IPS-18c (cell line): Measurements from ENCODE around the gene NTN1.

Experiments
- H3K4me3 ChIP-seq: 2 replicates; pipeline ENCODE4 v1.7.0; 2013; ENCODE audit warnings: low read depth, mild to moderate bottlenecking, low read length, moderate library complexity; ENCODE audit not compliant: insufficient read depth
- H3K9me3 ChIP-seq: one replicate; pipeline ENCODE4 v1.6.1; 2013; ENCODE audit warnings: mild to moderate bottlenecking, low read length, moderate library complexity; ENCODE audit not compliant: control insufficient read depth, insufficient read depth

NTN1 gene

DNA sequence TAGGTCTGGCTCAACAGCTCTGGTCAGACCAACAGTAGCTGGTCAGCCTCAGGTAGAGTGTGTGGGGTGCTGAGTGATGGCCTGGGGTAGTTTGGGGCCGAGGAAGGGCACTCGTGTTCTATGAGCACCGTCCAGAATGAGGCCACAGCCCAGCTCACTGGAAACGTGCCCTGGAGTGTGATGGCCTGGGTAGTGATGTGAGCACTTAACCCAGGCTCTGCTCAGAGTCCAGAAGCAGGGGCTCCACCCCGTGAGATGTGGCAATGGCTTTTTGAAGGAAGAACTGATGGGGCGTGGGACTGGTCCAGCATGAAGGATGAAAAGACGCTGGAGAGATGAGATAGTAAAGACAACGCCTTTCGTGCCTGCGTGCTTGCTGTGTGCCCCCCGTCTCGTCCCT lies 35.3 kb downstream of the NTN1 start:
- no peaks in the 10 kb centered on the region for H3K9me3 ChIP-seq
- no peak overlapping the region for H3K4me3 ChIP-seq

DNA sequence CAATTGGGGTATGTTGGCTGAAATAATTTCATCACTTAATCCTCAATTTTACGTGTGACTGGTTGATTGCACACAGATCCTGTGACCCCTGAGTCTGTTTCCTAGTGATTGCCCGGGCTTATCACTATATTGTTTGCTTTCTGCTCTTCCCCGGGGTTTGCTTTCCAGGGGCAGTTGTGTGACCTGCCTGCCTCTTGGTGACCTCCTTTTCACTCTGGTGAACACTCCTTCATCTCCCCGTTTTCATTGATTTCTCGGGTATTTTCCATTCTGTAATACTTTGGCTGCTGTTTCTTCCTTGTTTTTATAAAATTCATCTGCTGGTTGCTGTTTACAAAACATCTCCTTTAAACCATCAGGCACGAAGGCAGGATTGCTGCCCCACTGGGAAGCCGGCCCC lies 36.0 kb downstream of the NTN1 start:
- Histone ChIP-seq H3K4me3 (no peak overlapping the region), H3K9me3 (no peaks in the 10 kb centered on the region)

DNA sequence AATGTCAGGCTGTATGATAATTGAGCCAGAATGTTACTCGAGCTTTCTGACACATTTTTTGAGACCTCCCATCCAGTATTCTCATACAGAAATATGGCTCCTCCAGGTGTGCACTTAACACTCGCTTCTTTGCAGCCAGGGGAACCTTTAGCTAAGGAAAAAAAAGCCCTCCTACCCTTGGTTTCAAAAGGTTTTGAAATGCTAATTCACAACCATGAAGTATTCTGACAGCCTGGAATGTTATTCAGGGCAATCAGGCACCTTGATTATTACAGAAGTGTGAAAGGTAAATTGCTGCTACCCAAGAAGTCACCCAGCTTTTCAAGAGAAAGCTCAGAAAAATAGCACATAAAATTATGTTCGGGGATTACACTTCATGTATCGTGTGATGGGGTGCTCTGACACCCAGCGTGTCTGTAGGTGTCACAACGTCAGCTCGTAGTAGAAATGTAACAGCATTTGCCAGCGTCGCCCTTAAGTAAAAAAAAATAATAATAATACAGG lies 41.1 kb downstream of the NTN1 start:
- Histone ChIP-seq H3K9me3 (no peaks in the 10 kb centered on the region), H3K4me3 (no peak overlapping the region)

DNA sequence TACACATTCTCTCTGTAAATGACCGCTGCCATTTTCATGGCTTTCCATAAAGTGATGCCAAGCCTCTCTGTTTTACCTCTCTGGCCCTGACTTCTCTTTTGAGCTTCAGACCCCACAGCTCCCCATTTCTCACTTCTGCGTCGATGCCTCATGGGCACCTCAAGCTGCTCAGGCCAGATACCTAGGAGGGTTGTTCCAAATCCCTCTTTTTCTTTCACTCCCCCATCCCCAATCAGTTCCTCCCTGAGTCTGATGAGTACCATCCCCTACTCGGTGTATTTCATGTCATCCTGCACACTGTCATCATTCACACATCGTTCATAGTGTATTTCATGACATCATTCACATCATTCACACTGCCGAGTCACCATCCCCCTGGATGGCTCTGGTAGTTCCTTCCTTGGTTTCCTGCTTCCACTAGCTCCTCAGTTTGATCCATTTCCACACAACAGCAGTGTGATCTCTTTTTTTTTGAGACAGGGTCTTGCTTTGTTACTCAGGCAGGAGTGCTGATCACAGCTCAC lies 43.1 kb downstream of the NTN1 start:
- no peak overlapping the region for H3K4me3 ChIP-seq
- H3K9me3 ChIP-seq = no peaks in the 10 kb centered on the region

DNA sequence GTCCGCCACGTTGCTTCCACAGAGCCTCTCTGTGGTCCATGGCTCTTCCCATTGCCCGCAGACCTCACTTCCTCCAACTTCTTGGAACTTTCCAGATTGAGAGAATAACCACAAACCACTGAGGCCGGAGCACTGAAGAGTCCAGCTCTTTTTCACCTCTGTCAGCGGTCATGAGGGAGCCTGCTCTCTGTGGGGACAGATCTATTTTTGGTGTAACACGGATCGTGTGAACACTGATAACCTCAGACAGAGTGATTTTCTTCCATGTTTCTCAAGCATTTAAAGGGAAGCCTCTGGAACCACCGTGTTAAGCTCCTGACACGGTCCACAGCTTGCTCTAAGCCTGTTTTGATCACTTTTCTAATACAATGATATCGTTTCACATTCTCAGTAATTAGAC lies 49.7 kb downstream of the NTN1 start:
- Histone ChIP-seq H3K4me3 (no peak overlapping the region), H3K9me3 (no peaks in the 10 kb centered on the region)

DNA sequence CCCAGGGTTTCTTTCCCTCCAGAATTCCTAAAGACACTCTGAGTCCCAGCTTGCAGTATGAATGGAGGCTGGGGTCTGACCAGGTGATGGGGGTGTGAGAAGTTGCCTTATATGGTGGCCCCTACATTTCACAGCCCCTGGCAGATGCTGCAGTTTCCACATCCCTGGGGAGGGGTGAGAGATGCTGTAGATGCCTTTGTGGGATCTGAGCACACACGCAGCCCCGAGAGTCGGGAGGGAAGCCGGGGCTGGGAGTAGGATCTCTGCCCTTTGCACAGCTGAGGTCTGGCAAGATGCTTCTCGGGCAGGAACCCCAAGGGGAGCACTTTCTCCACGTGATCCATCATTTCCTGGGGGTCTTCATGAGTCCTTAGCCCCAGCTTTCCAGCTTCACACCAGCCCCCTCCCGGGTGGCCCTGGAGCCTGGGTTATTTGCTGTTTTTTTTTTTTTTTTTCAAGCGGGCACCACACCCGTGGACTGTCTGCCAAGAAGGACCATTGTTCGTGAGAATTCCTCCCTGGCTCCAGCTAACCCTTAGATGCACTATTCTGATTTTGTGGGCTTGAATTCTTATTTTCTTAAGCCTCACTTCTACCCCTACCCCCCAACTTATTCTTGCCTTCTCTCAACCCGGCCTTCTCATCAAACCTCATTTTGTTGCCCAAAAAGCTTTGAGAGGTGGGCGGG lies 50.6 kb downstream of the NTN1 start:
- Histone ChIP-seq H3K4me3 (no peak overlapping the region), H3K9me3 (no peaks in the 10 kb centered on the region)

DNA sequence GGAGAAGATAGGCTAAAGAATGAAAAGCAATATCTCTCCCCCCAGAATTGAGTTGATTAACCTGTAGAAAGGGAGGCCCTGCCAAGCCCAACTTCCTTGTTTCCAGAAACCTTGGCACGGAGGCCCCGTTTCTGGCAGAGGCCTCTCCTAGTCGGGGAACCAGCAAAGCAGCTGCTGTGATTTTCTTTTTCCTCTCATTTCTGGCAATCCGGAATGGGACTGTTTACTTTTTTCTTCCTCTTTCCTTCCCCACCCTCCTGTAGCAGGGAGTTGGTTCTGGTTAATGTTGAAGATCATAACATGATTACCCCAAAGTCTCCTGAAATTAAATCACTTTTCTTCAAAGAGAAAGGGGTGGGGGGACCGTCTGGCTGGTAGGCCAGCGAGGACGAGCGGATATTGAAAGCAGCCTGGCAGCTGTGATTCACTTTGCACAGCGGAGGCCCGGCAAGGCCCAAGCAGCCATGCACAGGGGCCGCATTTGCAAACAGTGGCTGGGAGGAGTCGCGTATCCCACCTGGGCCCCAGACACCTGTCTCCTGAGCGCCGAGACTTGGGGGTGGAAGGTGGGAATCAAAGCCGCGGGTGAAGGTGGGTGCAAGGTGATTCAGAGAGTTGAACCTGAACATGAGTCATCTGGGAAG lies 51.5 kb downstream of the NTN1 start:
- Histone ChIP-seq H3K4me3 (no peak overlapping the region), H3K9me3 (no peaks in the 10 kb centered on the region)

DNA sequence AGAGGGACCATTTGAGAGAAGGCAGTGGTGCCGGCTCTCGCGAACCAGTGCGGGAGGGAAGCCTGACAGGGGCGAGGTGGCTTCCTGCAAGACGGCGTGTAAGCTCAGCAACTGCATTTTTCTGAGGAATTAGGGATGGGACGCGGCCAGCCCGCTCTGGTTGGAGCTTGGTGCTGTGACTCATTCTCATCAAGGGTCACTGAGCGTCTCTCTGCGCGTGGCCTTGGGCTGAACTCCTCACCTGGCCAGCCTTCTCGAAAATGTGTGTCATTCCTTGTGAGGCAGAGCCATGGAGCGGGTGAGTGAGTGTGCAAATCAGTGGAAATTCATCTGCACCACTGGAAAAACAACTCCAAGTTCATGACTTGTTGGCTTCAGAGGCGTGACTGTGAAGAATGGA lies 52.8 kb downstream of the NTN1 start:
- Histone ChIP-seq H3K9me3 (no peaks in the 10 kb centered on the region), H3K4me3 (no peak overlapping the region)

DNA sequence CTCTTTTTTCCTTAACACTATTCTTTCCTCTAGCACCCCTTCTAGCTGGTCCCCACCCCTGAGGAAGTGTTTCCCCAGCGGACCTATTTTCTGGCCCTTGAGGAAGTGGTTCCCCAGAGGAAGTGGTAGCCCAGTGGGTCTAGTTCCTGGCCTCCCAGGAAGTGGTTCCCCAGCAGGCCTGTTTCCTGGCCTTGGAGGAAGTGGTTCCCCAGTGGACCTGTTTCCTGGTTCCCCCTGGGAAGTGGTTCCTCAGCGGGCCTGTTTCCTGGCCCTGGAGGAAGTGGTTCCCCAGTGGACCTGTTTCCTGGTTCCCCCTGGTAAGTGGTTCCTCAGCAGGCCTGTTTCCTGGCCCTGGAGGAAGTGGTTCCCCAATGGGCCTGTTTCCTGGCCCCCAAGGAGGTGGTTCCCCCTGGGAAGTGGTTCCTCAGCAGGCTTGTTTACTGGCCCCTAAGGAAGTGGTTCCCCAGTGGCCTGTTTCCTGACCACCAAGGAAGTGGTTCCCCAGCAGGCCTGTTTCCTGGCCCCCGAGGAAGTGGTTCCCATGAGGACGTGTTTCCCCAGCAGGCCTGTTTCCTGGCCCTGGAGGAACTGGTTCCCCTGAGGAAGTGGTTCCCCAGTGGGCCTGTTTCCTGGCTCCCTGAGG lies 58.3 kb downstream of the NTN1 start:
- no peak overlapping the region for H3K4me3 ChIP-seq
- no peaks in the 10 kb centered on the region for H3K9me3 ChIP-seq

DNA sequence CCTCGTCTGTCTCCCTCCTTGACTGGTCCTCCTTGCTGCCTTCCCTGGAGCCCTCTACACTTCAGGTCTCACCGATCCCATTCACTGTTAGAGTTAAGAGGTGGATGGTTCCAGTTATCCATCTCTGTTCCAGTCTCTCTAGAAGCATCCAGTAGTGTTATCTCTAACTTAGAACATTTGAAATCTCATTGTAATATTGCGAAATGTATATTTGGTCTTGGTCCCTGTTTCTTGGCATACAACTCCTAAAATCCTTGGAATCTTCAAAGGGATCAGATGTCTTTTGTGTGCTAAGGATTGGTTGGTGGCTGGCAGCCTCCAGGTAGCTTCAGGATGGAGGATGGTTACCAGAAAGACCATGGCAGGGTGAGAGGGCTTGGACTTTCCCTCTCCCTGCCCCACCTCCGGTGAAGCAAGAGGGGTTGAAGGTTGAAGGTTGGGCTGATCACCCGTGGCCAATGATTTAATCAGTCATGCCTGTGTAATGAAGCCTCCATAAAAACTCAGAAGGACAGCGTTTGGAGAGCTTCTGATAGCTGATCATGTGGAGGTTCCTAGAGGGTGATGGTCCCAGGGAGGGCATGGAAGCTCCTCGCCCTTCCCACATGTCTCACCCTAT lies 59.1 kb downstream of the NTN1 start:
- H3K9me3 ChIP-seq = no peaks in the 10 kb centered on the region
- no peak overlapping the region for H3K4me3 ChIP-seq

DNA sequence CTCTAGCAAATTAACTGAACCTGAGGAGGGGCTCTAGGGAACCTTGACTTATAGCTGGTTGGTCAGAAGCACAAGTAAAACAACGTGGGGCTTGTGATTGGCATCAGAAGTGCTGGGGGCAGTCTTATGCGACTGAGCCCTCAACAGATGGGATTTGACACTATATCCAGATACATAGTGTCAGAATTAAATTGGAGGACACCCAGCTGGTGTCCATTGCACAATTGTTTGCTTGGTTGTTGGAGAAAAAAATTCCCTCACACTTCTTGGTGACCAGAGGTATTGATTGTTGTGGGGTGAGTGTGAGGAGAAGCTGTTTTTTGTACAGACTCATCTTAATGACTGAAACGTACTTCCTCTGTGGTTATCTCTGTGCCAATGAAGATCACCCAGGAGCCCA lies 59.7 kb downstream of the NTN1 start:
- Histone ChIP-seq H3K4me3 (no peak overlapping the region), H3K9me3 (no peaks in the 10 kb centered on the region)

DNA sequence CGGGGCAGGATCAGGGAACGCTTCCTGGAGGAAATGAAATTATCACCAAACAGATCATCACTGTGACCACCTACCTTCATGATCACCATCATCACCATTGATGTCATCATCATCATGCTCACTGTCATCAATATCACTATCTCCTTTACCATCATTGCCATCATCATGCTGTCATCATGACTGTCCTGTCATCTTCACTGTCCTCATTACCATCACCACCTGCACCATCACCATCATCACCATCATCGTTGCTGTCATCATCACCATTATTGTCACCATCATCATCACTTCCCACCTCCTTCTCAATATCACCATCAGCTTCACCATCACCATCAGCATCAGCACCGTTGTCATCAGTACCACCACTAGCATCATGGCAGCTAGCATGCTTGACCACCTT lies 65.3 kb downstream of the NTN1 start:
- Histone ChIP-seq H3K9me3 (no peaks in the 10 kb centered on the region), H3K4me3 (no peak overlapping the region)

DNA sequence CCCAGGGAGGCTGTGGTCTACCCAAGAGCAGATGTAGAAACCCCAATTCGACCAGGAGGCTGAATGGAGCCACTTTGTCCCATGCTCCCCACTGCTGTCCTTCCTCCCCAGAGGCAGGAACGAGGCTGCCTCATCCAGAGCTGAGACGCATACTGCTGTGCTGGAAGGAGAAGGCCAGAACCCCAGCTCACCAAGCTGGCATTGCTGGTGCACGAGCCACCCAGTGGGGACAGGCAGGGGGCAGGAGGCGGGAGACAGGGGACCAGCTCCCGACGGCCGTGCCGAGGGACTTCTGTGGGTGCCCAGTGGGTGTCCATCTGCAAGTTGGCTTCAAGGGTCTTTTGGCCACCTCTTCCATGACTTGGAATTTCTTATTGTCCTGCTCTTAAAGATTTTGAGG lies 66.6 kb downstream of the NTN1 start:
- H3K4me3 ChIP-seq = no peak overlapping the region

DNA sequence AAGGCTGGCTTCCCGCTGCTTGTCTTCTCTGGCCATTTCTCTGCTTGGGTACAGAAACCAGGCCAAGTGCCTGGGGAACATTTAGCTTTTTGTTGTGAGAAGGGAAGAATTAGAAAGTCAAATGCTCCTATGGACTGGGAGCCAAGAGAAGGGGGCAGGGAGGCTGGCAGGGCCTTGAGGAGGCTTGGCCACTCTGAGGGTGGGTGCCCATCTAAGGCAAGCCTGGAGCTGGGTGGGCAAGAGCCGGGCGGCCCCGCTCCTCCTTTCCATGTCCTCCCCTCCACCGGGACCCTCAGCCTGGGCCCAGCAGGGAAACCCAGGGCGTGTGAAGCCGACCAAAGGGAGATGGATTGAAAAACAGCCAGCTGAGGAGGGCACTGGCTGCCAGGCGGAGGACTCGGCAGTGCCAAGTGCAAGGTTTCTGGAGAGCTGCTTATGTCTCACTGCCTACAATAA lies 69.4 kb downstream of the NTN1 start:
- Histone ChIP-seq H3K4me3 (no peak overlapping the region), H3K9me3 (no peaks in the 10 kb centered on the region)

More for the DNA sequence above, 66.6 kb downstream of the NTN1 start:
- H3K9me3 ChIP-seq = no peaks in the 10 kb centered on the region

DNA sequence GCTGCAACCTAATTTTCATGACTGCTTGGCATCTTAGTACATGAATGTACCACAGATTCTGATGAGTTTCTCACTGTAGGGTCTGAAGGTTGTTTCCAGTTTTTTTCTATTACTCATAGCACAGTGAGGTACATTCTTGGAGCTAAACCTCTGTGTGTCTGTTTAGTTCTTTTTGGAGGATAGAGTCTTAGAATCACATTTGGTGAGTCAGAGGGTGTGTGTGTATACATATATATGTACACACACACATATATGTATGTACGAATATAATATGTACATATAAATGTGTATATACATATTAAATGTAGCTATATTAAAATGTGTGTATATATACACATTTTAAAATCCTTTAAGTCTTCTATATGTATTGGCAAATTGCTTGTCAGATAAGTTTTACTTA lies 72.9 kb downstream of the NTN1 start:
- H3K4me3 ChIP-seq = no peak overlapping the region
- H3K9me3 ChIP-seq = no peaks in the 10 kb centered on the region

DNA sequence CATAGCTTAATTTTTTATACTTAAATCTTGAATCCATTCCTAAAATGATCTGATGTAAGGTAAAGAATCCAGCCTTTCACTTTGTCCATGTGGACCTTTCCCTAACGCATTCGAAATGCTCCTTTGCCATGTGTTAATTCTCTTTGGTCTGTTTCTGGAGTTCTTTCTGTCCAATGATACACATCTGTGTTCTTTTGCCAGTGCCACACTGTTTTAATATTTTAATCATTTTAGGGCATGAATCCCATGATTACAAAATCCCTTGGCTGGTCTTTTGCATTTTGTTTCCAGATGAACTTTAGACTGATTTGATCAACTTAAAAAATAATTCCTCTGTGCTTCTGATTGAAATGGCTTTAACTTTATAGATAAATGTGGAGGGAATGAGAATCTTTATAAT lies 74.1 kb downstream of the NTN1 start:
- Histone ChIP-seq H3K9me3 (no peaks in the 10 kb centered on the region), H3K4me3 (no peak overlapping the region)

DNA sequence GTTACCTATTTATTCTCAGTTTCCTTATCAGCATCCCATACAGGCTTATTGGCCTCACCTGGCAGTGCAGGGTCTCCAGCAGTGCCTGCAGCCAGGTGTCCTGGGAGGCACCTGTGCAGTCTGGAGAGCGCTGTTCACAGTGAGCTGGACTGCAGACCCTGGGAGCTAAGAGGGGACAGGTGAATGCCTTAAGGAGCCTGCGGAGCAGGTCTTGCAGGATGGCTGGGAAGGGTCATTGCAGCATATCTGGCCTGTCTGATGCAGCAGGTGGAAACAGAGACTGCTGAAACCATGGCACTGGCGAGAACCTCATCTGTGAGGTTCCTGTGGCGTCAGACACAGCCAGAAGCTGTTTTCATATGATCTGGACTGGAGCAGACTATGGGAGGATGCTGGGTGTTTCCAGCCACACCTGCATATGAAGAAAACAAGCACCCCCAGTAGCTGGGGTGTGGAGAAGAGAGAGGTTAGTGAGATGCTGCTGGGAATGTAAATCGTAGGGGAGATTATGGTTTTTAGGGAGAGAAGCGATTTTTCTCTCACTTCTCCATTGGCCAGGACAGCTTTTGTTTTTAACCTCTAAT lies 77.0 kb downstream of the NTN1 start:
- Histone ChIP-seq H3K4me3 (no peak overlapping the region), H3K9me3 (no peaks in the 10 kb centered on the region)
